HFFc6 (cell line): ENCODE data around the gene KCNMA1. TPM values are rescaled to one million over a fixed set of nuclear protein-coding genes. Genes with fewer than 3 reads are reported as not detected.

ENCODE experiments used
- DNase-seq: peaks from one replicate; pipeline ENCODE4 v3.0.0-alpha.2; 2018
- H3K27ac Mint-ChIP-seq: 2 replicates; pipeline ENCODE4 v1.8.0; 2020; ENCODE audit warnings: mild to moderate bottlenecking, mixed read lengths
- H3K27me3 Mint-ChIP-seq: 2 replicates; pipeline ENCODE4 v1.8.0; 2021; ENCODE audit warnings: mild to moderate bottlenecking, moderate library complexity, mixed read lengths; ENCODE audit not compliant: insufficient read depth
- H3K36me3 Mint-ChIP-seq: 2 replicates; pipeline ENCODE4 v1.8.0; 2021; ENCODE audit warnings: low read depth, mixed read lengths
- H3K4me1 Mint-ChIP-seq: 2 replicates; pipeline ENCODE4 v1.8.0; 2020; ENCODE audit warnings: low read depth, mixed read lengths
- H3K4me3 Mint-ChIP-seq: 2 replicates; pipeline ENCODE4 v1.8.0; 2020; ENCODE audit warnings: mild to moderate bottlenecking, moderate library complexity, mixed read lengths
- H3K9me3 Mint-ChIP-seq: 2 replicates; pipeline ENCODE4 v1.8.0; 2020; ENCODE audit warnings: mild to moderate bottlenecking, mixed read lengths
- CTCF ChIP-seq: fragments of 200-600 bp; sonication (generic); IDR thresholded peaks from 2 replicates; pipeline ENCODE4 v1.5.0; 2021; ENCODE audit warnings: antibody characterized with exemption, mild to moderate bottlenecking
- total RNA-seq, 6 experiments: library from RNA; stranded (reverse); fragmentation: NEBNext Ultra II Directional; extraction: Animal tissue kit (Norgen Biotek cat#: 25700); gene quantifications; 2 replicates in 1 of 6; 3 replicates in 5 of 6; pipeline ENCODE4 v1.2.3, GENCODE V29; 2021

KCNMA1 gene
- total RNA-seq, 6 experiments from 2014 or later = 87.1 to 191 (median 93.5) TPM

- no peaks in the 10 kb centered on the region for H3K9me3 Mint-ChIP-seq
- H3K4me1 Mint-ChIP-seq = peaks cover 15% of the 10 kb centered on the region
- H3K36me3 Mint-ChIP-seq = peaks cover 11% of the 10 kb centered on the region; the same call in 1 of the 2 replicates
Measured at GRCh38 chr10:76880931-76881330, 756.7 kb downstream of the KCNMA1 start.

GRCh38 chr10:76879116-76879913 is 758.3 kb downstream of the KCNMA1 start:
- peaks cover 18% of the 10 kb centered on the region for H3K4me1 Mint-ChIP-seq
- H3K4me3 Mint-ChIP-seq = no peak overlapping the region; the same call in 1 of the 2 replicates
- H3K9me3 Mint-ChIP-seq = no peaks in the 10 kb centered on the region
- H3K27ac Mint-ChIP-seq = no peak overlapping the region
- DNase-seq = no peak
- H3K27me3 Mint-ChIP-seq = peaks cover 4% of the 10 kb centered on the region
- no peak for TF ChIP-seq CTCF
- H3K36me3 Mint-ChIP-seq = 0 out of 2 replicates have a peak, but pooled peaks cover 4% of the 10 kb centered on the region

More at GRCh38 chr10:76880931-76881330, 756.7 kb downstream of the KCNMA1 start:
- DNase-seq = no peak
- Mint-ChIP-seq H3K27ac (no peak overlapping the region), H3K27me3 (peaks cover 6% of the 10 kb centered on the region), H3K4me3 (no peak overlapping the region)
- no peak for TF ChIP-seq CTCF

GRCh38 chr10:76878514-76878913 is 759.1 kb downstream of the KCNMA1 start:
- Mint-ChIP-seq H3K4me3 (no peak overlapping the region), H3K27me3 (peaks cover 4% of the 10 kb centered on the region), H3K27ac (no peak overlapping the region), H3K9me3 (no peaks in the 10 kb centered on the region), H3K4me1 (peaks cover 23% of the 10 kb centered on the region), H3K36me3 (no peaks in the 10 kb centered on the region)
- DNase-seq = no peak
- no peak for TF ChIP-seq CTCF

GRCh38 chr10:76874896-76875295 is 762.7 kb downstream of the KCNMA1 start:
- Mint-ChIP-seq H3K36me3 (no peaks in the 10 kb centered on the region), H3K27me3 (no peaks in the 10 kb centered on the region; the same call in 1 of the 2 replicates), H3K9me3 (no peaks in the 10 kb centered on the region), H3K4me3 (no peak overlapping the region), H3K27ac (no peak overlapping the region), H3K4me1 (peaks cover 8% of the 10 kb centered on the region; the same call in 1 of the 2 replicates)
- no peak for TF ChIP-seq CTCF
- no peak for DNase-seq

GRCh38 chr10:76874176-76874575 is 763.4 kb downstream of the KCNMA1 start:
- Mint-ChIP-seq H3K4me1 (peaks cover 8% of the 10 kb centered on the region; the same call in 1 of the 2 replicates), H3K27me3 (no peaks in the 10 kb centered on the region; the same call in 1 of the 2 replicates), H3K9me3 (no peaks in the 10 kb centered on the region), H3K36me3 (no peaks in the 10 kb centered on the region), H3K27ac (no peak overlapping the region), H3K4me3 (no peak overlapping the region)
- TF ChIP-seq CTCF = no peak
- no peak for DNase-seq
